Fibroblast of upper back skin (primary cell): ENCODE measurements around the gene ADAMTS20.
A peak's percentile ranks its signal among the peaks of the same experiment; 100 is the strongest.
"Not testable (repeated sequence)": the region's sequence is repeated elsewhere in the genome, so short reads cannot be mapped to it uniquely, and the experiment has no call there.

Experiments
- DNase-seq: peaks from one replicate; pipeline ENCODE4 v3.0.0-alpha.2; 2013

Gene ADAMTS20

GRCh38 chr12:43361031-43361710, 190.8 kb downstream of the ADAMTS20 start:
- no peak for DNase-seq

GRCh38 chr12:43360001-43360400, 192.0 kb downstream of the ADAMTS20 start:
- not testable (repeated sequence) for DNase-seq

- no peak for DNase-seq
Measured at GRCh38 chr12:43357141-43357540, 194.9 kb downstream of the ADAMTS20 start.

GRCh38 chr12:43352001-43352400, 200.0 kb downstream of the ADAMTS20 start:
- no peak for DNase-seq

GRCh38 chr12:43349863-43350262, 202.1 kb downstream of the ADAMTS20 start:
- DNase-seq, result no peak

GRCh38 chr12:43348221-43348620, 203.8 kb downstream of the ADAMTS20 start:
- DNase-seq, result no peak

- no peak for DNase-seq
Measured at GRCh38 chr12:43347026-43347425, 205.0 kb downstream of the ADAMTS20 start.

GRCh38 chr12:43345023-43345422, 207.0 kb downstream of the ADAMTS20 start:
- DNase-seq, result no peak

GRCh38 chr12:43341785-43342313, 210.2 kb downstream of the ADAMTS20 start:
- not testable (repeated sequence) for DNase-seq

GRCh38 chr12:43338848-43339526, 213.0 kb downstream of the ADAMTS20 start:
- peak; percentile 78 for DNase-seq

GRCh38 chr12:43337571-43338444, 214.2 kb downstream of the ADAMTS20 start:
- DNase-seq, result no peak

- DNase-seq, result peak; percentile 43
Measured at GRCh38 chr12:43336962-43337555, 214.9 kb downstream of the ADAMTS20 start.

- DNase-seq, result no peak
Measured at GRCh38 chr12:43333644-43334043, 218.4 kb downstream of the ADAMTS20 start.

- peak; percentile 61 for DNase-seq
Measured at GRCh38 chr12:43332977-43333640, 218.9 kb downstream of the ADAMTS20 start.

GRCh38 chr12:43331935-43332334, 220.1 kb downstream of the ADAMTS20 start:
- DNase-seq, result no peak

GRCh38 chr12:43329375-43329774, 222.6 kb downstream of the ADAMTS20 start:
- peak; percentile 84 for DNase-seq

GRCh38 chr12:43325786-43326185, 226.2 kb downstream of the ADAMTS20 start:
- DNase-seq, result no peak

- DNase-seq, result no peak
Measured at GRCh38 chr12:43320281-43320680, 231.7 kb downstream of the ADAMTS20 start.

GRCh38 chr12:43318021-43318420, 234.0 kb downstream of the ADAMTS20 start:
- no peak for DNase-seq

GRCh38 chr12:43317156-43317555, 234.8 kb downstream of the ADAMTS20 start:
- DNase-seq, result no peak

- DNase-seq, result no peak
Measured at GRCh38 chr12:43316520-43316919, 235.5 kb downstream of the ADAMTS20 start.

GRCh38 chr12:43315961-43316360, 236.0 kb downstream of the ADAMTS20 start:
- peak; percentile 57 for DNase-seq
